GM12878 (cell line): ENCODE results near the gene TGM2. TPM values are rescaled to one million over a fixed set of nuclear protein-coding genes. Genes with fewer than 3 reads are reported as not detected.
A peak's percentile ranks its signal among the peaks of the same experiment; 100 is the strongest.

ENCODE experiments used
- ATF7 ChIP-seq: fragments of 450-650 bp; IDR thresholded peaks from 2 replicates; pipeline ENCODE4 v1.6.1; 2016; ENCODE audit warnings: low read depth, mild to moderate bottlenecking
- CHD2 ChIP-seq: IDR thresholded peaks from 2 replicates; pipeline ENCODE4 v1.6.1; 2011; ENCODE audit warnings: low read depth, low read length, improper control_type of control experiment, borderline replicate concordance
- CREB1 ChIP-seq: IDR thresholded peaks from 2 replicates; pipeline ENCODE4 v1.6.1; 2012; ENCODE audit warnings: low read depth, mild to moderate bottlenecking, inconsistent platforms
- E2F8 ChIP-seq: fragments of 450-650 bp; IDR thresholded peaks from 2 replicates; pipeline ENCODE4 v1.6.1; 2018; ENCODE audit warnings: mild to moderate bottlenecking, low read depth, moderate library complexity; ENCODE audit not compliant: partially characterized antibody
- IRF3 ChIP-seq: fragments of 450-650 bp; IDR thresholded peaks from 2 replicates; pipeline ENCODE4 v1.6.1; 2014; ENCODE audit warnings: mild to moderate bottlenecking
- RELB ChIP-seq: fragments of 450-650 bp; IDR thresholded peaks from 2 replicates; pipeline ENCODE4 v1.6.1; 2017; ENCODE audit warnings: low read depth, mild to moderate bottlenecking, moderate library complexity
- SIN3A ChIP-seq: IDR thresholded peaks from 2 replicates; pipeline ENCODE4 v1.6.1; 2012; ENCODE audit warnings: low read depth, low read length, improper control_type of control experiment
- SKIL ChIP-seq: fragments of 450-650 bp; IDR thresholded peaks from 2 replicates; pipeline ENCODE4 v1.6.1; 2017; ENCODE audit warnings: mild to moderate bottlenecking, low read depth, inconsistent platforms; ENCODE audit not compliant: poor library complexity, severe bottlenecking
- YY1 ChIP-seq: IDR thresholded peaks from 2 replicates; pipeline ENCODE4 v1.6.1; 2011; ENCODE audit warnings: low read depth, mild to moderate bottlenecking, low read length
- ZNF384 ChIP-seq: IDR thresholded peaks from 2 replicates; pipeline ENCODE4 v1.6.1; 2012; ENCODE audit warnings: low read depth, mild to moderate bottlenecking, low read length, improper control_type of control experiment, borderline replicate concordance
- polyA plus RNA-seq, 11 experiments: library from polyadenylated mRNA; depleted of rRNA in 4 of 11; unstranded in 6 of 11; stranded (reverse) in 5 of 11; fragments of >200 nt; fragmentation: Nextera tagmentation in 4 of 11; fragmentation: Illumina TruSeq in 1 of 11; extraction: Ambion mirVana in 4 of 11; extraction: Trizol in 1 of 11; gene quantifications; 1 replicate in 1 of 11; 2 replicates in 10 of 11; pipeline versions ENCODE4 v1.2.1 to v1.2.3, GENCODE V29; 2011 to 2016; ENCODE audit warnings: inconsistent platforms in 2 of 11, missing spikeins in 2 of 11, low read depth in 1 of 11
- total RNA-seq, 4 experiments: library from RNA; depleted of rRNA in 3 of 4; stranded (reverse); fragments of >200 nt in 3 of 4; fragmentation: Illumina TruSeq in 1 of 4; extraction: Trizol in 1 of 4; gene quantifications; 2 replicates each; pipeline versions ENCODE4 v1.2.1 to v1.2.3, GENCODE V29; 2013 to 2021
- TF ChIP-seq, protein P1 (sequence below): IDR thresholded peaks from 2 replicates; pipeline ENCODE4 v1.6.1; 2012; ENCODE audit warnings: improper control_type of control experiment, low read depth, low read length; ENCODE audit not compliant: insufficient replicate concordance
- TF ChIP-seq, protein P2 (sequence below): fragments of 450-650 bp; conservative IDR thresholded peaks from 2 replicates; pipeline ENCODE4 v1.6.1; 2017; ENCODE audit warnings: mild to moderate bottlenecking, moderate library complexity

TGM2 gene
- total and polyA plus RNA-seq, 10 of the 15 experiments (the other 5 are each of a cell fraction or from before 2014, with no cell fraction given): 0.11 to 1.9 (median 0.51) TPM

- TF ChIP-seq ATF7: peak; percentile 69
- TF ChIP-seq IRF3: no peak
- TF ChIP-seq CHD2: 0 out of 2 replicates have a peak, but pooled peaks have one; percentile 52
- TF ChIP-seq E2F8: peak; percentile 12
- peak; percentile 86; the same call in 1 of the 2 replicates for TF ChIP-seq RELB
- no peak for TF ChIP-seq CREB1
- TF ChIP-seq SIN3A: no peak
- TF ChIP-seq, protein P1, sequence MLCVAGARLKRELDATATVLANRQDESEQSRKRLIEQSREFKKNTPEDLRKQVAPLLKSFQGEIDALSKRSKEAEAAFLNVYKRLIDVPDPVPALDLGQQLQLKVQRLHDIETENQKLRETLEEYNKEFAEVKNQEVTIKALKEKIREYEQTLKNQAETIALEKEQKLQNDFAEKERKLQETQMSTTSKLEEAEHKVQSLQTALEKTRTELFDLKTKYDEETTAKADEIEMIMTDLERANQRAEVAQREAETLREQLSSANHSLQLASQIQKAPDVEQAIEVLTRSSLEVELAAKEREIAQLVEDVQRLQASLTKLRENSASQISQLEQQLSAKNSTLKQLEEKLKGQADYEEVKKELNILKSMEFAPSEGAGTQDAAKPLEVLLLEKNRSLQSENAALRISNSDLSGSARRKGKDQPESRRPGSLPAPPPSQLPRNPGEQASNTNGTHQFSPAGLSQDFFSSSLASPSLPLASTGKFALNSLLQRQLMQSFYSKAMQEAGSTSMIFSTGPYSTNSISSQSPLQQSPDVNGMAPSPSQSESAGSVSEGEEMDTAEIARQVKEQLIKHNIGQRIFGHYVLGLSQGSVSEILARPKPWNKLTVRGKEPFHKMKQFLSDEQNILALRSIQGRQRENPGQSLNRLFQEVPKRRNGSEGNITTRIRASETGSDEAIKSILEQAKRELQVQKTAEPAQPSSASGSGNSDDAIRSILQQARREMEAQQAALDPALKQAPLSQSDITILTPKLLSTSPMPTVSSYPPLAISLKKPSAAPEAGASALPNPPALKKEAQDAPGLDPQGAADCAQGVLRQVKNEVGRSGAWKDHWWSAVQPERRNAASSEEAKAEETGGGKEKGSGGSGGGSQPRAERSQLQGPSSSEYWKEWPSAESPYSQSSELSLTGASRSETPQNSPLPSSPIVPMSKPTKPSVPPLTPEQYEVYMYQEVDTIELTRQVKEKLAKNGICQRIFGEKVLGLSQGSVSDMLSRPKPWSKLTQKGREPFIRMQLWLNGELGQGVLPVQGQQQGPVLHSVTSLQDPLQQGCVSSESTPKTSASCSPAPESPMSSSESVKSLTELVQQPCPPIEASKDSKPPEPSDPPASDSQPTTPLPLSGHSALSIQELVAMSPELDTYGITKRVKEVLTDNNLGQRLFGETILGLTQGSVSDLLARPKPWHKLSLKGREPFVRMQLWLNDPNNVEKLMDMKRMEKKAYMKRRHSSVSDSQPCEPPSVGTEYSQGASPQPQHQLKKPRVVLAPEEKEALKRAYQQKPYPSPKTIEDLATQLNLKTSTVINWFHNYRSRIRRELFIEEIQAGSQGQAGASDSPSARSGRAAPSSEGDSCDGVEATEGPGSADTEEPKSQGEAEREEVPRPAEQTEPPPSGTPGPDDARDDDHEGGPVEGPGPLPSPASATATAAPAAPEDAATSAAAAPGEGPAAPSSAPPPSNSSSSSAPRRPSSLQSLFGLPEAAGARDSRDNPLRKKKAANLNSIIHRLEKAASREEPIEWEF: peak; percentile 48
- TF ChIP-seq, protein P2, sequence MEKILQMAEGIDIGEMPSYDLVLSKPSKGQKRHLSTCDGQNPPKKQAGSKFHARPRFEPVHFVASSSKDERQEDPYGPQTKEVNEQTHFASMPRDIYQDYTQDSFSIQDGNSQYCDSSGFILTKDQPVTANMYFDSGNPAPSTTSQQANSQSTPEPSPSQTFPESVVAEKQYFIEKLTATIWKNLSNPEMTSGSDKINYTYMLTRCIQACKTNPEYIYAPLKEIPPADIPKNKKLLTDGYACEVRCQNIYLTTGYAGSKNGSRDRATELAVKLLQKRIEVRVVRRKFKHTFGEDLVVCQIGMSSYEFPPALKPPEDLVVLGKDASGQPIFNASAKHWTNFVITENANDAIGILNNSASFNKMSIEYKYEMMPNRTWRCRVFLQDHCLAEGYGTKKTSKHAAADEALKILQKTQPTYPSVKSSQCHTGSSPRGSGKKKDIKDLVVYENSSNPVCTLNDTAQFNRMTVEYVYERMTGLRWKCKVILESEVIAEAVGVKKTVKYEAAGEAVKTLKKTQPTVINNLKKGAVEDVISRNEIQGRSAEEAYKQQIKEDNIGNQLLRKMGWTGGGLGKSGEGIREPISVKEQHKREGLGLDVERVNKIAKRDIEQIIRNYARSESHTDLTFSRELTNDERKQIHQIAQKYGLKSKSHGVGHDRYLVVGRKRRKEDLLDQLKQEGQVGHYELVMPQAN: peak; percentile 46
- peak; percentile 49; the same call in 1 of the 2 replicates for TF ChIP-seq YY1
- peak; percentile 72; the same call in 1 of the 2 replicates for TF ChIP-seq ZNF384
- TF ChIP-seq SKIL: peak; percentile 57
Observed at GRCh38 chr20:38092260-38092857, 72.7 kb downstream of the TGM2 start (continued).
